GM12878 (cell line): ENCODE data around the gene ACOX1. TPM values are rescaled to one million over a fixed set of nuclear protein-coding genes. Genes with fewer than 3 reads are reported as not detected.

Source experiments
- ATAC-seq: fragments of 200-7000 bp; cut with Tn5 transposase; 3 replicates; pipeline ENCODE4 v1.9.1; 2020; ENCODE audit warnings: mild to moderate bottlenecking, moderate library complexity
- BruUV-seq: library from RNA; stranded (reverse); fragments of 400-500 nt; replicated peaks from 2 replicates; lab custom pipeline; 2021; lab: Mats Ljungman, UMichigan
- CTCF ChIA-PET: fragments of 300-600 bp; sonication (Branson Sonifier 250); formaldehyde crosslinking; extraction: SDS; loops from one replicate; lab custom pipeline; 2021; ENCODE audit warnings: inconsistent platforms; lab: Yijun Ruan, JAX
- POLR2A ChIA-PET: fragments of 350-600 bp; formaldehyde crosslinking; extraction: SDS; loops from one replicate; lab custom pipeline; 2021; ENCODE audit warnings: inconsistent platforms; lab: Charles Lee
- RAD21 ChIA-PET: fragments of 300-600 bp; sonication (Branson Sonifier 250); formaldehyde crosslinking; loops from one replicate; lab custom pipeline; 2023; ENCODE audit warnings: antibody characterized with exemption; ENCODE audit not compliant: unreplicated experiment; lab: Charles Lee
- SMC1A ChIA-PET: fragments of 300-600 bp; sonication (Branson Sonifier 250); formaldehyde crosslinking; loops from one replicate; lab custom pipeline; 2023; ENCODE audit not compliant: unreplicated experiment, uncharacterized antibody; lab: Charles Lee
- DNase-seq: peaks from one replicate; pipeline ENCODE4 v3.0.0-alpha.2; 2011; ENCODE audit warnings: low read depth, low spot score
- FAIRE-seq: peaks from 3 replicates; lab custom pipeline; 2011; peaks lifted over from hg19 to GRCh38; lab: Jason Lieb, UNC
- H2AFZ ChIP-seq: 2 replicates; pipeline ENCODE4 v1.6.0; 2011; ENCODE audit warnings: low read depth, low read length, control low read depth; ENCODE audit not compliant: control insufficient read depth
- H3K27ac ChIP-seq: 2 replicates; pipeline ENCODE4 v1.5.1; 2011; ENCODE audit warnings: control low read depth; ENCODE audit not compliant: control insufficient read depth, insufficient read depth
- H3K27me3 ChIP-seq, 2 experiments: replicated peaks in 1 of 2; 2 replicates each; pipeline versions ENCODE4 v1.6.0 to v1.6.1; 2011; ENCODE audit warnings: low read length in 1 of 2; ENCODE audit not compliant: control insufficient read depth in 2 of 2, insufficient read depth in 2 of 2
- H3K36me3 ChIP-seq, 2 experiments: 2 replicates each; pipeline ENCODE4 v1.5.1; 2011; ENCODE audit warnings: low read length in 1 of 2; ENCODE audit not compliant: control insufficient read depth in 2 of 2, insufficient read depth in 2 of 2
- H3K4me1 ChIP-seq: 2 replicates; pipeline ENCODE4 v1.6.1; 2011; ENCODE audit warnings: mild to moderate bottlenecking, low read length, moderate library complexity, mixed read lengths; ENCODE audit not compliant: control insufficient read depth, insufficient read depth
- H3K4me2 ChIP-seq: 2 replicates; pipeline ENCODE4 v1.6.0; 2011; ENCODE audit warnings: control low read depth; ENCODE audit not compliant: control insufficient read depth, insufficient read depth
- H3K4me3 ChIP-seq: fragments of 200-600 bp; sonication (generic); 2 replicates; pipeline ENCODE4 v1.5.1; 2016
- H3K79me2 ChIP-seq: 2 replicates; pipeline ENCODE4 v1.6.0; 2011; ENCODE audit warnings: low read length; ENCODE audit not compliant: control insufficient read depth, insufficient read depth
- H3K9ac ChIP-seq: 2 replicates; pipeline ENCODE4 v1.8.0; 2011; ENCODE audit warnings: low read length, control low read depth, mixed read lengths; ENCODE audit not compliant: control insufficient read depth, insufficient read depth
- H3K9me3 ChIP-seq: replicated peaks from 3 replicates; pipeline ENCODE4 v1.5.1; 2011; ENCODE audit warnings: mild to moderate bottlenecking, low read length; ENCODE audit not compliant: control insufficient read depth, insufficient read depth
- H4K20me1 ChIP-seq: 2 replicates; pipeline ENCODE4 v1.6.0; 2011; ENCODE audit not compliant: control insufficient read depth, insufficient read depth
- CEBPB ChIP-seq, 2 experiments: fragments of 150-350 bp in 1 of 2; IDR thresholded peaks; 2 replicates each; pipeline ENCODE4 v1.6.1; 2012 to 2014; ENCODE audit warnings: low read depth in 2 of 2, low read length in 2 of 2, borderline replicate concordance in 1 of 2, inconsistent platforms in 1 of 2
- CHD1 ChIP-seq: IDR thresholded peaks from 2 replicates; pipeline ENCODE4 v1.6.1; 2012; ENCODE audit warnings: low read depth, low read length, improper control_type of control experiment
- CREM ChIP-seq: IDR thresholded peaks from 2 replicates; pipeline ENCODE4 v1.6.1; 2014; ENCODE audit warnings: antibody characterized with exemption, low read depth
- CTCF ChIP-seq, 3 experiments: IDR thresholded peaks in 2 of 3; conservative IDR thresholded peaks in 1 of 3; 2 replicates each; pipeline ENCODE4 v1.5.1; 2011; ENCODE audit warnings: low read depth in 3 of 3, low read length in 3 of 3, mild to moderate bottlenecking in 3 of 3, control low read depth in 2 of 3, moderate library complexity in 2 of 3, inconsistent platforms in 1 of 3, mixed read lengths in 1 of 3; ENCODE audit not compliant: control insufficient read depth in 2 of 3, insufficient read depth in 1 of 3; ENCODE audit errors: extremely low read depth in 1 of 3
- DPF2 ChIP-seq: fragments of 450-650 bp; IDR thresholded peaks from 2 replicates; pipeline ENCODE4 v1.6.1; 2017; ENCODE audit warnings: mild to moderate bottlenecking
- ETV6 ChIP-seq, 2 experiments: fragments of 450-650 bp in 1 of 2; IDR thresholded peaks in 1 of 2; conservative IDR thresholded peaks in 1 of 2; 2 replicates each; pipeline ENCODE4 v1.6.1; 2014; ENCODE audit warnings: antibody characterized with exemption in 1 of 2, borderline replicate concordance in 1 of 2, low read depth in 1 of 2, mild to moderate bottlenecking in 1 of 2, moderate library complexity in 1 of 2
- FOXK2 ChIP-seq: fragments of 450-650 bp; IDR thresholded peaks from 2 replicates; pipeline ENCODE4 v1.6.1; 2017; ENCODE audit warnings: mild to moderate bottlenecking, moderate library complexity
- HDAC6 ChIP-seq: fragments of 200-600 bp; sonication (generic); IDR thresholded peaks from one replicate; pipeline ENCODE4 v1.8.0; 2017; ENCODE audit warnings: antibody characterized with exemption; ENCODE audit not compliant: unreplicated experiment
- KAT2A ChIP-seq: conservative IDR thresholded peaks from 2 replicates; pipeline ENCODE4 v1.6.1; 2011; ENCODE audit warnings: low read depth, low read length; ENCODE audit not compliant: control insufficient read depth
- LARP7 ChIP-seq: fragments of 450-650 bp; IDR thresholded peaks from 2 replicates; pipeline ENCODE4 v1.6.1; 2017; ENCODE audit warnings: mild to moderate bottlenecking
- NBN ChIP-seq: fragments of 450-650 bp; IDR thresholded peaks from 2 replicates; pipeline ENCODE4 v1.6.1; 2016
- NRF1 ChIP-seq: conservative IDR thresholded peaks from 2 replicates; pipeline ENCODE4 v1.6.1; 2011; ENCODE audit warnings: mild to moderate bottlenecking, low read depth, low read length, improper control_type of control experiment
- PML ChIP-seq: IDR thresholded peaks from 2 replicates; pipeline ENCODE4 v1.6.1; 2012; ENCODE audit warnings: low read length, inconsistent platforms
- POLR2AphosphoS5 ChIP-seq: IDR thresholded peaks from 2 replicates; pipeline ENCODE4 v1.6.1; 2011; ENCODE audit warnings: mild to moderate bottlenecking, low read length, inconsistent platforms
- RAD51 ChIP-seq: fragments of 450-650 bp; IDR thresholded peaks from 2 replicates; pipeline ENCODE4 v1.6.1; 2016; ENCODE audit warnings: moderate library complexity, mild to moderate bottlenecking, inconsistent platforms
- RELB ChIP-seq: fragments of 450-650 bp; IDR thresholded peaks from 2 replicates; pipeline ENCODE4 v1.6.1; 2017; ENCODE audit warnings: low read depth, mild to moderate bottlenecking, moderate library complexity
- SMARCA5 ChIP-seq: fragments of 450-650 bp; IDR thresholded peaks from 2 replicates; pipeline ENCODE4 v1.6.1; 2017; ENCODE audit warnings: mild to moderate bottlenecking
- TCF12 ChIP-seq: IDR thresholded peaks from 2 replicates; pipeline ENCODE4 v1.6.1; 2011; ENCODE audit warnings: low read depth, mild to moderate bottlenecking, low read length
- WRNIP1 ChIP-seq: IDR thresholded peaks from 2 replicates; pipeline ENCODE4 v1.6.1; 2011; ENCODE audit warnings: low read depth, low read length, improper control_type of control experiment, borderline replicate concordance
- YBX1 ChIP-seq: fragments of 450-650 bp; IDR thresholded peaks from 2 replicates; pipeline ENCODE4 v1.6.1; 2016; ENCODE audit warnings: antibody characterized with exemption
- ZSCAN29 ChIP-seq: fragments of 450-650 bp; IDR thresholded peaks from 2 replicates; pipeline ENCODE4 v1.6.1; 2017; ENCODE audit warnings: mild to moderate bottlenecking, moderate library complexity
- ZZZ3 ChIP-seq: IDR thresholded peaks from 2 replicates; pipeline ENCODE4 v1.6.1; 2011; ENCODE audit warnings: low read depth; ENCODE audit not compliant: control insufficient read depth, insufficient read length
- WGBS: methylation state at CpG from one replicate; pipeline ENCODE4 v1.1.6; 2016; ENCODE audit warnings: low lambda C conversion rate; ENCODE audit not compliant: insufficient replicate concordance, insufficient coverage; ENCODE audit errors: missing lambda C conversion rate; 5-methylcytosine and 5-hydroxymethylcytosine counted together
- in situ Hi-C: fragments of 300-500 bp; cut with MboI; formaldehyde crosslinking; loops from 9 replicates; pipeline ENCODE4 v1.14.3; 2018; ENCODE audit warnings: mixed read lengths
- intact Hi-C: fragments of 100-400 bp; cut with micrococcal nuclease; formaldehyde crosslinking; loops from one replicate; pipeline ENCODE4 v1.14.2; 2022; ENCODE audit not compliant: unreplicated experiment
- polyA plus RNA-seq, 11 experiments: library from polyadenylated mRNA; depleted of rRNA in 4 of 11; unstranded in 6 of 11; stranded (reverse) in 5 of 11; fragments of >200 nt; fragmentation: Nextera tagmentation in 4 of 11; fragmentation: Illumina TruSeq in 1 of 11; extraction: Ambion mirVana in 4 of 11; extraction: Trizol in 1 of 11; gene quantifications; 1 replicate in 1 of 11; 2 replicates in 10 of 11; pipeline versions ENCODE4 v1.2.1 to v1.2.3, GENCODE V29; 2011 to 2016; ENCODE audit warnings: inconsistent platforms in 2 of 11, missing spikeins in 2 of 11, low read depth in 1 of 11
- total RNA-seq, 4 experiments: library from RNA; depleted of rRNA in 3 of 4; stranded (reverse); fragments of >200 nt in 3 of 4; fragmentation: Illumina TruSeq in 1 of 4; extraction: Trizol in 1 of 4; gene quantifications; 2 replicates each; pipeline versions ENCODE4 v1.2.1 to v1.2.3, GENCODE V29; 2013 to 2021

ACOX1 gene
- total and polyA plus RNA-seq, 10 of the 15 experiments (the other 5 are each of a cell fraction or from before 2014, with no cell fraction given): 6.5 to 26.2 (median 21.6) TPM

GRCh38 chr17:75896415-75897159 lies 82.4 kb downstream of the ACOX1 start, which contains the start of gene TRIM65:
Gene TRIM65 (minus strand): TSS chr17:75896951. CDS start chr17:75896937, 14 bp downstream.
- H3K79me2 ChIP-seq: peaks cover 15% of the 10 kb centered on the region
- ChIA-PET CTCF (interaction anchor here (0.7 to 4.8 kb wide), 24 partner anchors 9 to 143 kb away, joined by 3 to 43 read pairs (median 4); partner anchors contain the start of genes GALK1, TRIM47 and WBP2), POLR2A (interaction anchor here (0.6 to 2.8 kb wide), 13 partner anchors 9 to 175 kb away, joined by 3 to 19 read pairs (median 5); partner anchors contain the start of genes ACOX1, TEN1, TRIM47 and UNK), RAD21 (interaction anchor here (0.7 to 4.5 kb wide), 9 partner anchors 21 to 144 kb away, joined by 3 to 32 read pairs (median 11); partner anchors contain the start of genes GALK1, UNC13D and WBP2), SMC1A (interaction anchor here (1.0 to 1.9 kb wide), 13 partner anchors 18 to 368 kb away, joined by 3 to 8 read pairs (median 4); partner anchors contain the start of genes TRIM47 and UBALD2)
- H3K27me3 ChIP-seq: no peaks in the 10 kb centered on the region
- FAIRE-seq (no peak), ATAC-seq (peak; percentile 91), DNase-seq (no peak)
- H2AFZ ChIP-seq: peak within 1 kb of the TSS; percentile 94
- 2% methylated on average over 50 of the region's 102 CpGs for WGBS
- intact Hi-C loops (loop anchor here (2.0 to 5.0 kb wide), 3 partner anchors 18 to 119 kb away; partner anchors contain the start of genes TRIM47 and WBP2), in situ Hi-C loops (no loop called here)
- peak within 1 kb of the TSS; percentile 72 for H3K27ac ChIP-seq
- peak within 1 kb of the TSS; percentile 64 for H3K4me2 ChIP-seq
- H3K9me3 ChIP-seq: no peaks in the 10 kb centered on the region
- H3K4me3 ChIP-seq: peak within 1 kb of the TSS; percentile 89
- H3K36me3 ChIP-seq: peaks cover 10 to 15% of the 10 kb centered on the region in 2 experiments; a peak in 3 of 4 replicates
- peak within 1 kb of the TSS; percentile 82 for H3K9ac ChIP-seq
- BruUV-seq: no TSS peak
- peaks cover 6% of the 10 kb centered on the region for H3K4me1 ChIP-seq
- H4K20me1 ChIP-seq: no peaks in the 10 kb centered on the region
- TF ChIP-seq ZZZ3 (no peak), CREM (no peak), FOXK2 (no peak), KAT2A (no peak), POLR2AphosphoS5 (peak; percentile 55; the same call in 1 of the 2 replicates), NBN (no peak), NRF1 (0 out of 2 replicates have a peak, but pooled peaks have one; percentile 19), PML (no peak; the same call in 1 of the 2 replicates), CEBPB (IDR thresholded peaks at IDR 0.05; ENCODE audit: borderline replicate concordance in 1 of 2, low read depth in 2 of 2, low read length in 2 of 2) (no peak), CTCF (IDR thresholded peaks at IDR 0.05 in 2 of 3, conservative IDR thresholded peaks at IDR 0.05 in 1 of 3; ENCODE audit: control insufficient read depth in 2 of 3, extremely low read depth in 1 of 3, insufficient read depth in 1 of 3, low read depth in 3 of 3, low read length in 3 of 3) (peak; percentile 27 to 74 (median 39); a peak in 4 of 6 replicates), HDAC6 (no peak), WRNIP1 (no peak), ZSCAN29 (no peak), RELB (no peak), YBX1 (no peak), SMARCA5 (peak; percentile 89; the same call in 1 of the 2 replicates), LARP7 (peak; percentile 98), TCF12 (peak; percentile 69; the same call in 1 of the 2 replicates), CHD1 (no peak), DPF2 (peak; percentile 89), ETV6 (conservative IDR thresholded peaks at IDR 0.05 in 1 of 2, IDR thresholded peaks at IDR 0.05 in 1 of 2; ENCODE audit: borderline replicate concordance in 1 of 2, low read depth in 1 of 2) (no peak), RAD51 (no peak)
